HG02759 (cell line): ENCODE measurements around the gene TPM1.

Experiments
- ATAC-seq: cut with Tn5 transposase; IDR thresholded peaks from one replicate; pipeline ENCODE4 v1.9.1; 2021; ENCODE audit warnings: mild to moderate bottlenecking, moderate library complexity; ENCODE audit not compliant: unreplicated experiment

Gene TPM1

GRCh38 chr15:63015618-63016017 is 26.9 kb upstream of the TPM1 start:
- no peak for ATAC-seq

DNA sequence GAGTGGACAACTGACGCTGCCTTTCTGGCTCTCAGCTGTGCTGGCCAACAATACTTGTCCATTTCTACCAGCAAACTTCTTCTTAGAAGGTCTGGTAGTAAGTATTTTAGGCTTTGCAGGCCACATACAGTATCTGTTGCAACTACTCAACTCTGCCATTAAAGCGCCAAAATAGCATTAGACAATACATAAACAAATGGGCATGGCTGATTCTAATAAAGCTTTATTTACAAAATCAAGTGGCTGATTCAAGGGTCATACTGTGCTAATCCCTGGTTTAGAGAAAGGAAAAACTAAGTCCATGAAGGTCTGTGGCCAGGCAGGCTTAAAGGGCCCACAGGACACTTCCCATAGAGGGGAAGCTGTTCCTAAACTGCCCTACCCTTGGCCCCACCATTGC is 26.3 kb upstream of the TPM1 start:
- ATAC-seq, result no peak

DNA sequence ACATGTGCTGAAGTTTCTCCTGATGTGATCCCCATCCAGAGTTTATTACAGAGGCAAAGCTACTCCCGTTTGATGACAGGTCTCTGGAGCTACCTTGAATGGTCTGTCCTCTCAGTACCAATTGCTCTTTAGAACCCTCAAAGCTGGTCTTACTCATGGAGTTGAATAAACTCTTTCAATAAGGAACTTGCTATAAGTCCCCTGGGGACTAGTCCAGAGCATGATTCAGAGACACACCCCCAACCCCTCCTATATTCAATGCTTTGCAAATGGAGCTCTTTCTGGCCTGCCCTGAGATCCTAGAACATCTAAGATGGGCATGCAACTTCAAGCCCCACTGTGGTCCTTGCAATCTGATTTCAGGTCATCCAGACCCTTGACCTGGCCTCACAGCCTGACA is 23.9 kb upstream of the TPM1 start:
- ATAC-seq, result no peak

- ATAC-seq, result no peak
Observed at GRCh38 chr15:63019511-63020109, 22.9 kb upstream of the TPM1 start.

DNA sequence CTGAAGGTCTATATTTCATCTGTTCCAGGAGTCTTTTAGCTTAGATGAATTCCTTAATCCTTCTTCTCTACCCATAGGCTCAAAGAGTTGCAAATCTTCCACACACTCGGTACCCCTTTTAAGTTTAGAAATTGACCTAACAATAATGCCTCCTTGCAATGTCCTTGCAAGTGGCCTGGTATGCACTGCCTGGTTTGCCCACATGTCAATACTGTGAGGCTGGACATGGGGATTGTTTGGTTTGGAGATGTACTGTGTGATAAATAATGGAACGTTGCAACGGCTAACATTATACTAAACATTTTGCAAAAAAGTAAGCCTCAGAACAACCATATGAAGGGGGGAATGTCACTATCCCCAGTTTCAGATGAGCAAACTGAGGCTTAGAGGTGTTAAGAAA is 22.4 kb upstream of the TPM1 start:
- ATAC-seq, result no peak

DNA sequence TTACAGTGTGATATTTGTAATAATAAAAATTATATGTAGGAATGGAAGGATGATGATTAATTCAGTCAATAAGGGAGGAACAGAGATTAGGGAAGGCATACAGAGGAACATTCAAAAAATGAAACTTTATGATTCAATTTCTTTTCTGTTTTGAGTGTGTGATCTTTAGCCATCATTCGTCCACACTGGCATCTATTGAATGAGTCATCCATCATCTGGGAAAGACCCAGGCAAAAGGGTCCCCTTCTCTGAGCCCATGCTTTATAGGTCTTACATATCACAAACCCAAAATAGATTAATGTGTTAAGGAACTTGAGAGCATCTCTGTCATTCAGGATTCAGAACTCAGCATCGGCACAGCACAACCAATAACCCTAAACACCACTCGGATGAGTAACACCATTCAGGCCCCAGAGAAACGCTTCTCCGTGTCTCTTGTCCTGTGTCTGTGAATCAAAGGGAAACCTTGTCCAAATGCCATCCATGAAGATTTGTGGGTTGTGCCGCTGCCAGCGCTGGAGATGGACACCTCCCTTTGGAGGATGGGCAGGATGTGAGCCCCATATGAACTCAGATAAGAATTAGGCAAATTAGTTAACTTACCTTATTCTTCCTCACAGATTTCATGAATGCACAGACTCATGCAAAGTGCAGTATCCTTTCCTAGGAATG is 21.7 kb upstream of the TPM1 start:
- ATAC-seq, result no peak

GRCh38 chr15:63022181-63022580 is 20.4 kb upstream of the TPM1 start:
- no peak for ATAC-seq

DNA sequence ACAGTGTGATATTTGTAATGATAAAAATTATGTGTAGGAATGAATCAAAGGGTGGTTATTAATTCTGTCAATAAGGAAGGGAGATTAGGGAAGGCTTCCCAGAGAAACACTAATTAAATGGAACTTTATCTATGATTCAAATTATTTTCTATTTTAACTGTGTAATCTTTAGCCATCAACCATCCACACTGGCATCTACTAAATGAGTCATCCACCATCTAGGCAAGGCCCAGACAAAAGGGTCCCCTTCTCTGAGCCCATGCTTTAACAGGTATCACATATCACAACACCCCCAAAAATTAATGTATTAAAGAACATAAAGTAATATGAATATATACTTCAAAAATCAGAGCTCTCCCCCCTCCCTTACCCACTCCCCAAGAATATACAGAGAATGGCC is 19.9 kb upstream of the TPM1 start:
- ATAC-seq, result no peak

DNA sequence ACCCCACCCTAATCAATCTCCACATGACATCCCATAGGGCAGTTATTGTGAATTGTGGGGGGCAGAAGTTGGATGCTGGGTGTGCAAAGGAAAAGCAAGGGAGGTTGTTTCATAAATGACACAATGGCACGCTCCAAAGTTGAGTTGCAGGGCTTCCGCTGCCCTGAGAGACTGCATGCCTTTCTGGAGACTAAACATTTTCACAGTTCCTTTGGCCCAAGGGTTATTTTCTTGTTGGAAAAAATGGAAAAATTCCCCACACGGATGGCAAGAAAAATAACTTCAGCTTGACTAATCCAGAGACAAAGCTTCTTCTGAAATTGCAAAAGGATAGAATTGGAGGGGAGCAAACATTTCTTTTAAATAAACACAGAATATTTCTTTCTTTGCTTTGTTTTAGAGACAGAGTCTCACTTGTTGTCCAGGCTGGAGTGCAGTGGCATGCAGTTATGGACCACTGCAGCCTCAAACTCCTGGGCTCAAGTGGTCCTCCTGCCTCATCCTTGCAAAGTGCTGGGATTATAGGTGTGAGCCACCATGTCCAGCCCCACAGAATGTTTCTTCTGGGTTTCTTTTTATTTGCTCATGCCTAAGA is 19.1 kb upstream of the TPM1 start:
- no peak for ATAC-seq

- ATAC-seq, result no peak
Observed at GRCh38 chr15:63025460-63025859, 17.1 kb upstream of the TPM1 start.

DNA sequence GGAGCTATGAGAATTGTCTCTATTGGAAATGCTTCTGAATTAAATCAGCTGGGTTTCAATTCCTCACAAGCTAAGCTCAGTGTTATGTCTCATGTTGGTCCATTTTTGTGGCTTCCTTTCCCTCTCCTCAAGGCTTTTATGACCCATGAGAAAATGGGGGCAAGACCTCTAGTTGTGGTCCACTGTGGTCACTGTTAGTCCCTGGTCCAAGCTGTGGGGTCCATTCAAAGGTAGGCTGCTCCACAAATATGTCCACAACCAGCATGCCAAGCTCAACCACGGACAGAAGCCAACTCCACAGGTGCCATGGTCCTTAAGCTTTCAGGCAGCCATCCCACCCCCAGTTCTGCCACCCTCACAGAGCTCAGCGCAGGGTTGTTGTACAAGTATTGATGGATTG is 14.9 kb upstream of the TPM1 start:
- ATAC-seq, result no peak

DNA sequence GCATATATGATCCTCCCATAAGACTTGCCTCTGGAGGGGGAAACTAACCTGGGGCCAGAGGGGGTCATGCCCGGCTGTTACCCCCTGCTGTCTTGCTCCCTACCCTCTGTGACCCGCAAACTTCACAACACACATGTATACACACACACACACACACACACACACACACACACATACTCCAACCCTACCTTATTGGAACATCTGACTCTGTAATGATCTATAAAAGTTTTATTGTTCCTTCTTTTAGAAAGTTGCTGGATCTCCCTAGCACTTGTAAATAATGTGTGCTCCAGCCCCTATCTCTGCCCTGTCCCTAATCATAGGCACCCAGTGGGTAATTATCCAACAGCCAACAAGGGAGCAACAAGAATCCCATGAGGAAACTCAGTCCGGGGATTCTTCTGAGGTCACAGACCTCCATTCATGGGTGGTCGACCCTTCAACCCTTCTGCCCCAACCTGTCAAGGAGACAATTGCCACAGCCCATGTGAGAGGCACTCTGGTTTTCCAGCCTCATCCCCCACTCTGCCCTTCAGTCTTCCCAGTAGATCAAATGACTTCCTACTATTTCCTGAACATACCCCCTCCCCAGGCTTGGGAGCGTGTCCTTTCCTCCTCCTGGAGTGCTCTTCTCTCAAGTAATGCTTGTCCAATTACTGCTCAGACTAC is 14.0 kb upstream of the TPM1 start:
- no peak for ATAC-seq

GRCh38 chr15:63029676-63030075 is 12.9 kb upstream of the TPM1 start:
- ATAC-seq, result no peak

- no peak for ATAC-seq
Observed at GRCh38 chr15:63030101-63030551, 12.4 kb upstream of the TPM1 start.

- ATAC-seq, result no peak
Observed at GRCh38 chr15:63034578-63034977, 8.0 kb upstream of the TPM1 start.

- ATAC-seq, result no peak
Observed at GRCh38 chr15:63035253-63035652, 7.3 kb upstream of the TPM1 start.

GRCh38 chr15:63035977-63036376 is 6.6 kb upstream of the TPM1 start:
- ATAC-seq, result no peak

GRCh38 chr15:63037976-63038720 is 4.4 kb upstream of the TPM1 start:
- ATAC-seq, result no peak

DNA sequence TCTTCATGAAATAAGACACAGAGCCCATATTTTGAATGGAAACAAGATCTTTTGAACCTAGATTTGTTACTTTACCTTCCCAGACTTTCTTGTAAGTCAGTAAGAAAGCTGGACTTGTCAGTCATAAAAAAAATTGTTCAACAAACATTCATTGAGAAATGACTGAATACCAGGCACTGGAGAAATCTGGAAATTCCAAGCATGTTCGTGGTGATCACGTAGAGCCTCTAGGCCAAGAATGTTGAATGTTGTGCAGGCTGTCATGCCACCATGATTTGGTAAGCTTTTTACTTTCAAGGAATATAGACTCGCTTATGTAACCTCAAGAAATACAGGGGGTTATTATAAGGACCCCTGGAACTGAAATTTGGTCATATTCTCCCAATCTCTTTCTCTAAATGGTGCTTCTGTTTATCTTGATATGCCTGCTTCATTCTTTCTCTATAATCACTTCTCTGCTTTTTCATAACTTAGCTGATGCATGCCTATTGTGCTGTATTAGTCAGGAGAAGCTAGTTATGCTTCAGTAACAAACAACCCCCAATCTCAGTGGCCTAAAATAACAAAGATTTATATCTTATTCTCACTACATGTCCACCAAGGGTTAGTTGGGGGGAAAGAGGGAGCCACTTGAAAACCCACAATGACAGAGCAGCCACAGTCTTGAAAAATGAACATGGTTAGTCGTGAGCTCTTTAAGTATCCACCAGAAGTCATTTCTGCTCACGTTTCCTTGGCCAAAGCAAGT is 3.4 kb upstream of the TPM1 start:
- ATAC-seq, result no peak

GRCh38 chr15:63039811-63040210 is 2.7 kb upstream of the TPM1 start:
- no peak for ATAC-seq

DNA sequence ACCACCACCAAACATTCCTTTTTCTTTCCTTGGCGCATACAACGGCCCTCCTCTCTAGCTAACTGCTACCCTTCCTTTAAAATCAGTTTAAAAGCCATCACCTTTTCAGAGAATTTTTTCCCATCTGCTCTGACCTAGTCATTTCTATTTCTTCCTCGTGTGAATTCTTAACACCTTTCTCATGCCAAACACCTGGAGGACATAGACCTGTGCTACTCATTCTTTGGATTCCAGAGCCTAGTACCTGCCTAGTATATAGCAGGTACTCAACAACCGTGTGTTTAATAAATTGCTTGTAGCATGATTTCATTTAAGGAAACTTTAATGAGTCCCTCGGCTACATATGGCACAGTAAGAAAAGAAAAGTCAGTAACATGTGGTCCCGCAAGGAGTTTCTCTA is 2.0 kb upstream of the TPM1 start:
- ATAC-seq, result no peak
